GM19351 (cell line): ENCODE measurements around the gene TCAIM.

Experiments
- ATAC-seq: cut with Tn5 transposase; IDR thresholded peaks from one replicate; pipeline ENCODE4 v1.9.1; 2021; ENCODE audit warnings: mild to moderate bottlenecking, moderate library complexity; ENCODE audit not compliant: unreplicated experiment

The TCAIM gene

GRCh38 chr3:44444437-44444836 is 105.9 kb downstream of the TCAIM start:
- no peak for ATAC-seq

- no peak for ATAC-seq
Measured at GRCh38 chr3:44444896-44445691, 106.5 kb downstream of the TCAIM start.

GRCh38 chr3:44445786-44446185 is 107.2 kb downstream of the TCAIM start:
- no peak for ATAC-seq

- ATAC-seq = no peak
Measured at GRCh38 chr3:44446929-44447328, 108.4 kb downstream of the TCAIM start.

- no peak for ATAC-seq
Measured at GRCh38 chr3:44451441-44451840, 112.9 kb downstream of the TCAIM start.

- no peak for ATAC-seq
Measured at GRCh38 chr3:44454258-44454657, 115.7 kb downstream of the TCAIM start.

GRCh38 chr3:44455318-44455717 is 116.8 kb downstream of the TCAIM start:
- ATAC-seq = no peak
